ENCODE data around the gene SHROOM3.

The SHROOM3 gene

GRCh38 chr4:76821641-76822040 lies 386.6 kb downstream of the SHROOM3 start:
- DNase-seq (ENCODE audit: low read depth in 2 of 2): no peak

- no peak for DNase-seq (ENCODE audit: low read depth in 2 of 2)
Observed at GRCh38 chr4:76822303-76822702, 387.3 kb downstream of the SHROOM3 start.

GRCh38 chr4:76823495-76823894 lies 388.5 kb downstream of the SHROOM3 start:
- no peak for DNase-seq (ENCODE audit: low read depth in 2 of 2)

- DNase-seq (ENCODE audit: low read depth in 2 of 2): no peak
Observed at GRCh38 chr4:76830612-76830963, 395.6 kb downstream of the SHROOM3 start.

GRCh38 chr4:76830964-76831703 lies 396.1 kb downstream of the SHROOM3 start:
- no peak for DNase-seq (ENCODE audit: low read depth in 2 of 2)

GRCh38 chr4:76831711-76832373 lies 396.8 kb downstream of the SHROOM3 start:
- no peak for DNase-seq (ENCODE audit: low read depth in 2 of 2)

Measured in stimulated activated CD4-positive, alpha-beta T cell treated with anti-CD3 and anti-CD28 coated beads, Interleukin-12 subunit alpha, Interleukin-12 subunit beta, amount 100 ng/mL, for 24 hours (primary cell).